Psoas muscle (tissue), 8 donors: Measurements from ENCODE around the gene RPTOR. TPM values are rescaled to one million over a fixed set of nuclear protein-coding genes. Genes with fewer than 3 reads are reported as not detected.
A peak's percentile ranks its signal among the peaks of the same experiment; 100 is the strongest.

ENCODE experiments used
- ATAC-seq, 4 donors: fragments of 200-7000 bp; cut with Tn5 transposase; one replicate each; pipeline ENCODE4 v1.9.1; 2020; ENCODE audit warnings: moderate library complexity in 3 of 4, mild to moderate bottlenecking in 2 of 4
- DNase-seq, 2 donors: peaks; one replicate each; pipeline ENCODE4 v3.0.0-alpha.2; 2020
- H3K27ac ChIP-seq: fragments of 200-600 bp; one replicate; pipeline ENCODE4 v1.8.0; 2022
- H3K27me3 ChIP-seq, 3 donors: fragments of 200-600 bp in 1 of 3; one replicate each; pipeline versions ENCODE4 v1.6.1 to v1.8.0; 2013 to 2022; ENCODE audit warnings: low read length in 2 of 3, mild to moderate bottlenecking in 2 of 3, moderate library complexity in 1 of 3; ENCODE audit not compliant: insufficient read depth in 3 of 3
- H3K36me3 ChIP-seq, 2 donors: fragments of 200-600 bp in 1 of 2; one replicate each; pipeline versions ENCODE4 v1.6.1 to v1.8.0; 2013 to 2022; ENCODE audit warnings: low read depth in 1 of 2, mild to moderate bottlenecking in 1 of 2, moderate library complexity in 1 of 2; ENCODE audit not compliant: insufficient read depth in 1 of 2
- H3K4me1 ChIP-seq: fragments of 200-600 bp; one replicate; pipeline ENCODE4 v1.8.0; 2022
- H3K4me3 ChIP-seq: fragments of 200-600 bp; one replicate; pipeline ENCODE4 v1.8.0; 2022; ENCODE audit warnings: mild to moderate bottlenecking
- H3K9me3 ChIP-seq: fragments of 200-600 bp; one replicate; pipeline ENCODE4 v1.8.0; 2022
- CTCF ChIP-seq: fragments of 200-600 bp; IDR thresholded peaks from one replicate; pipeline ENCODE4 v1.8.0; 2022; ENCODE audit warnings: antibody characterized with exemption
- WGBS, 3 donors: extraction: QIAGEN DNeasy Blood & Tissue Kit; methylation state at CpG; one replicate each; pipeline versions ENCODE4 v1.1.6 to v1.1.7; 2013; 5-methylcytosine and 5-hydroxymethylcytosine counted together
- intact Hi-C, 2 donors: fragments of 100-400 bp; cut with DNase I; formaldehyde crosslinking; loops; one replicate each; pipeline versions ENCODE4 v1.11.0 to v1.14.2; 2022
- polyA plus RNA-seq, 3 donors: library from polyadenylated mRNA; stranded (reverse); fragments of 200-250 nt; gene quantifications; one replicate each; pipeline ENCODE4 v1.2.3, GENCODE V29; 2013
- total RNA-seq, 4 donors: library from RNA; stranded (reverse); fragmentation: NEBNext Ultra II Directional in 2 of 4; extraction: Animal tissue kit (Norgen Biotek cat#: 25700) in 2 of 4; gene quantifications; one replicate each; pipeline versions ENCODE4 v1.2.1 to v1.2.4, GENCODE V29; 2021 to 2023
- donor health status: healthy with polysubstance abuse.
- donor health status: DM: no; HTN: no; CAD: no; lungs with moderate emphysema.
- donor health status: Bipolar disorder and iron deficiency.
- donor health status: healthy.
- donor health status: DM: yes; HTN: yes; CAD: no.
- donor health status: DM: no; HTN: no; CAD: no.
- donor health status: DM: no; HTN: no; CAD: no.
- donor health status: DM: yes; HTN: yes; CAD: no.

RPTOR gene
- total and polyA plus RNA-seq, 7 donors: 13.6 to 82.2 (median 32.5) TPM

- WGBS, 3 donors: 97 to 98% (median 98%) methylated on average over 12 of the region's 12 CpGs
- Histone ChIP-seq H3K4me1 (peaks cover 25% of the 10 kb centered on the region), H3K27ac (no peak overlapping the region), H3K36me3 (peaks cover 0 to 9% of the 10 kb centered on the region in 2 donors), H3K4me3 (no peak overlapping the region), H3K27me3 (no peaks in the 10 kb centered on the region), H3K9me3 (no peaks in the 10 kb centered on the region)
- intact Hi-C loops: no loop called here
- DNase-seq (peak in 1 of 2 donors; percentile 15), ATAC-seq (no peak)
- no peak for TF ChIP-seq CTCF
Measured at GRCh38 chr17:80849119-80849518, 304.5 kb downstream of the RPTOR start.

- TF ChIP-seq CTCF: no peak
- Histone ChIP-seq H3K27ac (peak overlapping the region; percentile 30), H3K27me3 (no peaks in the 10 kb centered on the region), H3K9me3 (no peaks in the 10 kb centered on the region), H3K4me1 (peaks cover 23% of the 10 kb centered on the region), H3K36me3 (peaks cover 0 to 9% of the 10 kb centered on the region in 2 donors), H3K4me3 (no peak overlapping the region)
- DNase-seq: no peak
- intact Hi-C loops: no loop called here
- no peak for ATAC-seq
- WGBS, 3 donors: 91 to 94% (median 94%) methylated on average over 9 of the region's 9 CpGs
Measured at GRCh38 chr17:80850109-80850508, 305.5 kb downstream of the RPTOR start.

DNA sequence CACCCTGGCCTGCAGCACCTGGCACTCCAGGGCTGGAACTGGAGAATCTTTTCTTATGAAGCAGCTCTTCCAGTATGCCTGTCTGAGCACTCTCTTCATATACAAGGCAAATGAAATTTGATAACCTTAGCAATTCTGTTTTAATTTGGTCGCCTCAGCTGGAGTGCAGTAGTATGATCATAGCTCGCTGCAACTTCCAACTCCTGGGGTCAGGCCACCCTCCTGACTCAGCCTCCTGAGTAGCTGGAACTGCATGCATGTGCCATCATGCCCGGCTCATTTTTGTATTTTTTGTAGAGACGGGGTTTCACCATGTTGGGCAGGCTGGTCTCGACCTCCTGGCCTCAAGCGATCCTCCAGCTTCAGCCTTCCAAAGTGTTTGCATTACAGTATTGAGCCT, 306.2 kb downstream of the RPTOR start:
- TF ChIP-seq CTCF: no peak
- DNase-seq (peak in 1 of 2 donors; percentile 42), ATAC-seq (peak in 2 of 4 donors; percentile 28 to 33)
- H3K36me3 ChIP-seq: peaks cover 0 to 15% of the 10 kb centered on the region in 2 donors
- H3K27ac ChIP-seq: peak overlapping the region; percentile 30
- intact Hi-C loops: no loop called here
- WGBS, 3 donors: 60 to 74% (median 63%) methylated on average over 6 of the region's 6 CpGs
- H3K9me3 ChIP-seq: no peaks in the 10 kb centered on the region
- no peaks in the 10 kb centered on the region for H3K27me3 ChIP-seq
- peaks cover 26% of the 10 kb centered on the region for H3K4me1 ChIP-seq
- no peak overlapping the region for H3K4me3 ChIP-seq

DNA sequence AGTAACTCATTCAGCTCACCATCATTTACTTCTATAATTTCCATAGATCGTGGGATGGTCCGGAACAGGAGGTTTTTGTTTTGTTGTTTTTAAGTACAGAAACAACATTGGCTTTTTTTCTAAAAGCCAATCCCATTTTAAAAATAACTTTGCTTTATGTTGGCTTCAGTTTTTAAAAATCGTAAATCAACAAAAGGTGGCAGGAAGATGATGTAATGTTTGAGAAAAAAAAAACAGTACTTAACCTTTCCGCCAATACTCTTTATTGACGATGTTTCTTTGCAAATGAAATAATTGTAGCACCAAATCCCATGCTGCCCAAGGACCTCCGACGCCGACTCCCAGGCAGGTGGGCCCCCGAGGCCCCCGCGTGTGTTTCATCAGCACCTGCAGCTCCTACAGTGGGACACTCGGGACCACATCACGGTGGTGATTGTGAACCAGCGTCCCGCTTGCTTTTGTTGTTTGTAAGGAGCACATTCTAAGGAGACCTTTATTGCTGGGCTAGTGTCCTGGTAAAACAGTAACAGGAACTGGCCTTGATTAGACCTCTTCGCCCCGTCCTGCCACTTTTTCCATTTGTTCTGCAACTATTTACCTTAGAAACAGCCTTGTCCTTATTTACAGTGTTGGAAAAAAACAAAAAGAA, 306.8 kb downstream of the RPTOR start:
- WGBS, 3 donors: 77 to 87% (median 84%) methylated on average over 17 of the region's 17 CpGs
- peak in 1 of 2 donors; percentile 45 for DNase-seq
- intact Hi-C loops: no loop called here

More for the DNA sequence above, 306.8 kb downstream of the RPTOR start:
- ATAC-seq: no peak
- Histone ChIP-seq H3K27ac (peak overlapping the region; percentile 30), H3K27me3 (no peaks in the 10 kb centered on the region), H3K9me3 (no peaks in the 10 kb centered on the region), H3K4me3 (no peak overlapping the region), H3K36me3 (peaks cover 0 to 15% of the 10 kb centered on the region in 2 donors), H3K4me1 (peaks cover 26% of the 10 kb centered on the region)
- no peak for TF ChIP-seq CTCF
